OCI-LY1 (cell line): ENCODE results near the gene MYMX.

ENCODE experiments used
- CTCF ChIP-seq: fragments of 200-600 bp; sonication (generic), shearing (Covaris generic); IDR thresholded peaks from 2 replicates; pipeline ENCODE4 v1.5.1; 2017; ENCODE audit warnings: mild to moderate bottlenecking, antibody characterized with exemption, low read length, moderate library complexity, mixed read lengths
- EZH2 ChIP-seq: fragments of 200-600 bp; sonication (generic), shearing (Covaris generic); IDR thresholded peaks from 2 replicates; pipeline ENCODE4 v1.8.0; 2017; ENCODE audit warnings: borderline replicate concordance, mixed run types, mild to moderate bottlenecking, antibody characterized with exemption, low read length, moderate library complexity, mixed read lengths

- TF ChIP-seq CTCF = no peak
- no peak for TF ChIP-seq EZH2
These were observed 27.5 kb upstream of the MYMX start for GRCh38 chr6:44189257-44189656.
